GM18526 (cell line): ENCODE data around the gene THAP9.

Experiments
- POLR2A ChIP-seq: IDR thresholded peaks from 3 replicates; pipeline ENCODE4 v1.6.1; 2011; ENCODE audit not compliant: insufficient read length; ENCODE audit errors: extremely low read depth

Gene THAP9

GRCh38 chr4:82900411-82901182 is at the start of gene THAP9:
TSS of gene THAP9 (plus strand) at chr4:82900735. CDS start at chr4:82900803, 68 bp downstream.
- TF ChIP-seq POLR2A: peak; percentile 63

- no peak for TF ChIP-seq POLR2A
Observed at GRCh38 chr4:82851318-82851717, 49.2 kb upstream of the THAP9 start.

- no peak for TF ChIP-seq POLR2A
Observed at GRCh38 chr4:82851885-82852750, 48.4 kb upstream of the THAP9 start.

- no peak for TF ChIP-seq POLR2A
Observed at GRCh38 chr4:82852751-82853285, 47.7 kb upstream of the THAP9 start.

GRCh38 chr4:82861529-82861928 is 39.0 kb upstream of the THAP9 start:
- no peak for TF ChIP-seq POLR2A

GRCh38 chr4:82864336-82864979 is 36.1 kb upstream of the THAP9 start:
- no peak for TF ChIP-seq POLR2A

- no peak for TF ChIP-seq POLR2A
Observed at GRCh38 chr4:82865592-82865991, 34.9 kb upstream of the THAP9 start.

- no peak for TF ChIP-seq POLR2A
Observed at GRCh38 chr4:82866706-82867385, 33.7 kb upstream of the THAP9 start.

GRCh38 chr4:82868572-82868971 is 32.0 kb upstream of the THAP9 start:
- no peak for TF ChIP-seq POLR2A

- TF ChIP-seq POLR2A: no peak
Observed at GRCh38 chr4:82885410-82885809, 15.1 kb upstream of the THAP9 start.

- TF ChIP-seq POLR2A: no peak
Observed at GRCh38 chr4:82886147-82886942, 14.2 kb upstream of the THAP9 start.

- TF ChIP-seq POLR2A: no peak
Observed at GRCh38 chr4:82889287-82889686, 11.2 kb upstream of the THAP9 start.

- no peak for TF ChIP-seq POLR2A
Observed at GRCh38 chr4:82890528-82890900, 10.0 kb upstream of the THAP9 start.
